Activated CD8-positive, alpha-beta memory T cell treated with anti-CD3 and anti-CD28 coated beads, Interleukin-2, amount 50 U/mL, for 24 hours (primary cell): ENCODE data around the gene CHCHD4.
"Not testable (repeated sequence)": the region's sequence is repeated elsewhere in the genome, so short reads cannot be mapped to it uniquely, and the experiment has no call there.

Experiments
- DNase-seq: peaks from one replicate; pipeline ENCODE4 v3.0.0-alpha.2; 2020; ENCODE audit errors: extremely low read depth

Gene CHCHD4

DNA sequence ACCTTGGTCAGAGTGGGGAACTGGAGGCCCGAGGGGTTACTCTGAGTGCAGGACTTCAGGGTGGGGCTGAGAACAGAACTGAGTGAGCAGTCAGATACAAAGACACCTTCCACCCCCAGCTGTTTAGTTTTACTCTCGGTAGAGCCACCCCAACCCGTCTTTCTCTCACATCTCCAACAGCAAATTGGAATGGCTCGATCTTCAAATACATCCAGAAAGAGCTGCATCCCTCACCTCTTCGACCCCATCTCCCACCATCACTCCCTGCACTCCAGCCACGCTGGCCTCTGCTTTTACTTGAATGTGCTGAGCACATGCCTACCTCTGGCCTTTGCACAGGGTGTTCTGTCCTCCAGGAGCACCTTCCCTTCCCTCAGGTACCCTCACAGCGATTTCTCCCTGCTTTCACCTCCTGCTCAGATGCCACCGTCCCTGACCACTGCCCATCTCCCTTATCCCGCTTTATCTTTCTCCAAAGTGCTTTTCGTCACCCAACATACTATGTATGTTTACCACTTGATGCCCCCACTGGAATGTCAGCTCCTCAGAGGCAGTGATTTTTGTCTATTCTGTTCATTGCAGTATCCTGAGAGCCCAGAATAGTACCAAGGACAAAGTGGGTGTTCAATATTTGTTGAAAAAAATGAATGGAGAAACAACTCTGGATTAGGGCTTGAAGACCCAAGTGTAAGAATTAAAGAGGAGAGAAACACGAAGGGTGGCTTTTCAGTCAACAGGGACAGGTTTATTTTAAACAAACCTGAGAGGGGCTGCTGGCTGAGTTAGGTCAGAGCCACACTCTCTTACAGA, 4.4 kb downstream of the CHCHD4 start:
- DNase-seq, result no peak

GRCh38 chr3:14119651-14120050, 5.0 kb downstream of the CHCHD4 start:
- no peak for DNase-seq

DNA sequence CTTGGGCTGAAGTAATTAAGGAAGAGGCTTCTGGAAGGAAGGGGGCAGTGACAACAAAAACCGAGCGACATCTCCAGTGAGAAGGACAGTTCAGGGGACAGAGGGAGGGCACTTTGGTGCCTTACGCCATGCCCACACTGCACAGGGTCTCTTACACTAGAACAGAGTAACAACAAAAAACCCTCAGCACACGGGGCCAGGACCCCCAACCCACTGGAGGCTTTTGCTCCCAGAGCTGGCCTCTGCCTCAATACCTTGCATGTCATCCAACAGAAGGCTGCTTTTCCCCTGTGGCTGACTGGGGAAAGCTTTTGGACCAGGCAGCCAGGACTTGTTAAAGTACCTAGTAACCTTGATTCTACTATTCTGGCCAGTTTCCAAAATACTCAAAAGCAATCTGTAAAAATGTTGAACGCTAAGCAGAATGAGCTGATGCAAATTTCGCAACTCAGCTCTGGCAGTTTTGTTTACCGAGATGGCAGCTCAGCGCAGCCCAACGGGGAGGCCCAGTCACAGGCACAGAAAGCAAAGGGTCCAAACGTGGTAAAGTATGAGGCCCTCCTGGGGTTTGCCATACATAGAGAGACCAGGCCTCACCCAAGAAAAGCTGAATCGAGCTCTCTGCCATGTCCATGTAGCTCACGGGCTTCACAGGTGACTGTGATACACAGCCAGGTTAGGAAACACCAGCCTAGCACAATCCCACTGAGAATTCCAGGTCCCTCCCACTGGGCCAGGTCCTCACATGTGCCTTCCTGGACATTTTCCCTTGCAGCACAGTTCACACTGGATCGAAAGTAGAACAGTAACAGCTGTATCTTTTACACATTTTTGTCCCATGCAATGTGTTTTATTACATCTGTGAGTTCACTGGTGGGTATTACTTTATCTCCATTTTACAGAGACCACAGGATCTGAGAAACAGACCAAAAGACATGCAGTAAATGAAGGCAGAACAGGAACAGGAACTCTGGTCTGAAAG, 6.0 kb downstream of the CHCHD4 start:
- DNase-seq, result no peak

DNA sequence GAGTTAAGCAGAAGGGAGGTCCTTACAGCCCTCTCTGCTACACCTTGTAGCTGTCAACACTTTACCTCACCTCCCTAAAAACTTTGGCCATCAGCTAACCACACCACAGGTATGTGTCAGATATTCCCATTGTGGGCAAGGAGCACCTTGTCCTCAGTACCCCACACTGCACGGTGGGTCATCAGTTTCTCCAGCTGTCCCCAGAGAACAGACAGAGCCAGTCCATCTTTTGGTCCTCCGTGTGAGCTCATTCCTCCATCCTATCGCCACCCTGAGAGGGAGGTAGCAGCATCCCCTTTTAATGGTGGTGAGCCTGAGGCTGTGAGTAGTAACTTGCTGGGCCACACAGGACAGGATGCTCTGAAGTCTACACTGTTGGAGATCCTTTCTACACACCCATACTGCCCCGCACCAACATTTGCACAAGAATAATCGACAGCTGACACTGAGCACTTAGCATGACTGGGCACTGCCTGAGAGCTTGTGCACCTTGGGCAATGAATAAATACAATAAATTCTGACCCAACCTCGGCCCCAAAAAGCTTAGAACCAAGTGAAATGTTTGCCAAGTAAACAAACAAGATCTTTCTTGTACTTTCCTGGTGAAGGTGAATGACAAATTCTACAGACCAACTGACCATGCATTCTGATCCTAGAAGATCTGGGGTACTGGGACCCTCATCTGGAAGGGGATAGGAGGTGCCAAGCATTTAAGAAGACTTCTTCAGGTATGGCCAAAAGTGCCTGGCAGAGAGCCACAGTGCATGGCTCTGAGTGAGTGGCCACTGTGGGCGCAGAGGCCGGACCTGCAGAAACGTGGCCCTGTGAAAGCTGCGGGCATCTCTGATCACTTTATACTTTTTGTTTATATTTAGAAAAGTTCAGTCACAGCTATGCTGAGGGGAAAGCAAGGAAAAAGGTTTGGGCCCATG, 6.9 kb downstream of the CHCHD4 start:
- DNase-seq, result no peak

DNA sequence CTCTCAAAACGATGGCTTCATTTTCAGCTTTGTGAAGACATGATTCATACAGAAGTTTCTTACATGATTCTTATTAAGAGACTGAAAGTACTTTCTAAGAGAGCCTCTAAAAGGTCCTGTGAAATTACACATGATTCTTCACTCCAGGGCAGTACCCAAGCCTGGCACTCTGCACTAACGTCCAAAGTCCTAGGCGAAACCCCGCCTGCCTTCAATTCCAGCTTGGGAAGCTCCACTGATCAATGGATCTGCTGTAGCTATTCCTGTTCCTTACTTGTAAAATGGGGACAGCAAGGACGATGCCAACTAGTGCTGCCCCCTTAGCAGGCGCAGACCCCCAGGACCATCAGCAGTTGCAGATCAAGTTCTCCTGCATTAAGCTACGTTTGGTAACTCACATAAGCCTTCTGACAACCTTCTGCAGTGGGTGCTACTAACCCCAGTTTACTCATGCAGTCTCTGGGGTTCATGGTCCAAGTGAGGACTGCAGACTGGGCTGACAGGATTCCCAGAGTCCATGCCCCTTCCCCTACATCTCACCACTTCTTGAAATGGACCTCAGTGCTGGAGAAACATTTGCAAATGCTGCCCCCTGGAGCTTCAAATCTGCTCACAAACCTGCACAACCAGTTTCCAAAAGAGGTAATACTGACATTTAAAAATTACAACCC, 10.6 kb downstream of the CHCHD4 start:
- no peak for DNase-seq

DNA sequence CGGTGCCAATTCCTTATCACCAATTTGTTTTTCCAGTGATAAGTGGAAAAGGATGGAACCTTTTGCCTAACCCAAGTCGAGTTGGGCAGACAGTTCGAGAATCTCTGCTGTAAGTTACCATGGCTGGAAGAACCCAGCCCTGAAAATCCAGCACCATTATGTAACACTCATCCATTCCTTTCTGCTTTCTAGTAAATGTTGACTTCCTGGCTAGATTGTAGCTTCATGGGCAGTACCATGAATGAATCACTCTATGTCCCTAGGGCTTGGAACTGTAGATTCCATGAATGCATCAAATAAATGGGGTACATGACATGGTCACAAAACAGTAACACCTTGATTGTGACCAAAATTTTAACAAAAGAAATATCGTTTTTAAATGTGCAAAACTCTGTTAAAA, 14.0 kb downstream of the CHCHD4 start:
- no peak for DNase-seq

DNA sequence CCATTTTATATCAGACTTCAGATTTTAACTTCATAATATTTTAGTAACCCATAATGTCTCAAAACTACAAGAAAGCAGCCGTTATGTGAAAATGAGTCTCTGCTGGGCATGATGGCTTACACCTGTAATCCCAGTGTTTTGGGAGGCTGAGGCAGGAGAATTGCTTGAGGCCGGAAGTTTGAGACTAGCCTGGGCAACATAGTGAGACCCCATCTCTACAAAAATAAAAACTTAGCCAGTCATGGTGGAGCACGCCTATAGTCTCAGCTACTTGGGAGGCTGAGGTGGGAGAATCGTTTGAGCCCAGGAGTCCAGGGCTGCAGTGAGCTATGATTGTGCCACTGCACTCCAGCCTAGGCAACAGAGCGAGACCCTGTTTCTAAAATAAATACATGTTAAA, 14.8 kb downstream of the CHCHD4 start:
- DNase-seq, result not testable (repeated sequence)

- DNase-seq, result no peak
These were observed 26.9 kb downstream of the CHCHD4 start for GRCh38 chr3:14097616-14098391.

DNA sequence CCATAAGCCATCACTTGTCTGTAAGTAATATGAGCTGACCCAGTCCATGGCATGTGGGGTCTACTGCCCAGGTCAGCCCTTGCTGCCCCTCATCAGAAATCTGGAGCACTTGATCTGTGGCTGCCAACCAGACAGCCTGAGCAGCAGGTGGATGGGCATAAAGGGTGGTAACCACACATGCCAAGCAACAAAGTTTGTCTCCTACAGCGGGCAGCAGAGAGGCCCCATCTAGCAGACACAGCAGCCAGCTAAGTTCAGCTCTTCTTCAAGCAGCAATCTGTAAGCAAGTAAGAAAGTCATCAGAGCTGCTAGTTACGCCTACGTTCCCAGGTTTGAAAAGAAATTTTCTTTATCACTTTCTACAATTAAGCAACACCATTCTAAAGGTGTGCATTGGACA, 27.9 kb downstream of the CHCHD4 start:
- no peak for DNase-seq

DNA sequence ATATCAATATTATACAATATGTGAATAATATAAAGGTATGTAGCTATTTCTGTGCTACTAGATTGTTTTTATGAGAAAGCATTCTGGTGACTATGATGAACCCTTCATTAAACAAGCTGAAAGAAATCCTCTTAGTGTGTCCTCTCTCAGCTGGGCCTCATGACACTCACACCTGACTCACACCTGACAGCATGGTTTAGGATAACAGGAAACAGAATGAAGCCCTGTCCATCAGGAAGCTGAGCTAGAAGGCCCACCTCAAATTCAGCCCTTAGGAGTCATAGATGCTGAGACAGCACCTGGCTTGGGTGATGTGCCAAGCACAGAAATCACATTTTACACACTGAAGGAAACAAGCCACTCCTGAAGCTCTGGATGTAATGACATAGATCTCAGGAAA, 30.8 kb downstream of the CHCHD4 start:
- DNase-seq, result no peak

DNA sequence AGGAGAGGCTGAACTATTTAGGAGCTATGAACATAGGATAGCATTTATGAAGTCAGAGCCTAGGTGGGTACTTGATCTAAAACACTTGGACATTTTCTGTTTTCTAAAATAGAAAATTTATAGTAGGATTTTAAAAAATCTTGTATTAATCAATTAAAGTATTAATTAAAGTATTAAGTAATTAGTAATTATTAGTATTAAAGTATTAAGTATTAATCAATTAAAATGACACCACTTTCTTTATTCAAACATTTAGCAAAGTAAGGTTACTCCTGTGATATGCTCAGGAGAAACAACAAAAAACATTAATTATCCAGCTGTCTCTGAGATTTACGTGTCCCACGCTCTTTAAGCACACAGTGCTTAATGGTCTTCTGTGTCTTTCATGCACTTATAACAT, 32.2 kb downstream of the CHCHD4 start:
- no peak for DNase-seq

- DNase-seq, result not testable (repeated sequence)
These were observed 32.7 kb downstream of the CHCHD4 start for GRCh38 chr3:14091959-14092358.

DNA sequence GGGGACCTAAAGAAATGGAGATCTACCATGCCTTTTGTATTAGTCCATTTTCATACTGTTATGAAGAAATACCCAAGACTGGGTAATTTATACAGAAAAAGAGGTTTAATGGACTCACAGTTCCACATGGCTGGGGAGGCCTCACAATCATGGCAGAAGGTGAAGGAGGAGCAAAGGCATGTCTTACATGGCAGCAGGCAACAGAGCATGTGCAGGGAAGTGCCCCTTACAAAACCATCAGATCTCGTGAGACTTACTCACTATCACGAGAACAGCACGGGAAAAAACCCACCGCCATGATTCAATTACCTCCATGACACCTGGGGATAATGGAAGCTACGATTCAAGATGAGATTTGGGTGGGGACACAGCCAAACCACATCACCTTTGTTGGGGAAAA, 37.2 kb downstream of the CHCHD4 start:
- not testable (repeated sequence) for DNase-seq

DNA sequence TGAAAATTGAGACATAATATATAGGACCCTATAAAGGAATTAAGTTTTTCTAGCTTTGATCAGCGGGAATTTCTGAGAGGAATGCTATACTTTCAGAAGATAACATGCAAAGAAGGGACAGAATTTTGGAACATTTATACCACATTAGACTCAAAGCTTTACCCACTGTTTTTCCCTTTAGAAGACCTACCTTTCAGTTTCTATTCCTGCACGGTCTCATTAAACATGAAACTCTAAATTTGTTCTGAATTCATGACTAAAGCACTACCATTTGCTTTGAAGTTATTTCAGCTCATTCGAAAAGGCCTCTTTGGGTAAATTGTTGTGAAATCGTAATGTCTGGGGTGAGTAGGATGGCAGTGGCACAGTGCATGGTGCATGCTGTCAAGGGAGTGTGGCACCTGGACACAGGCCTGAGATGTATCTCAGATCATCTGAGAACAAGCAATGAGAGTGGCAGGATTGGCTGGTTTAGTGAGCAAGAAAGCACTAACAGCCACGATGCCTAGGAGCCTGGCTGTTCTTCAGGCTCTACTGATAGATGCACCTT, 42.5 kb downstream of the CHCHD4 start:
- DNase-seq, result no peak

GRCh38 chr3:14077310-14077709, 47.4 kb downstream of the CHCHD4 start:
- DNase-seq, result no peak

DNA sequence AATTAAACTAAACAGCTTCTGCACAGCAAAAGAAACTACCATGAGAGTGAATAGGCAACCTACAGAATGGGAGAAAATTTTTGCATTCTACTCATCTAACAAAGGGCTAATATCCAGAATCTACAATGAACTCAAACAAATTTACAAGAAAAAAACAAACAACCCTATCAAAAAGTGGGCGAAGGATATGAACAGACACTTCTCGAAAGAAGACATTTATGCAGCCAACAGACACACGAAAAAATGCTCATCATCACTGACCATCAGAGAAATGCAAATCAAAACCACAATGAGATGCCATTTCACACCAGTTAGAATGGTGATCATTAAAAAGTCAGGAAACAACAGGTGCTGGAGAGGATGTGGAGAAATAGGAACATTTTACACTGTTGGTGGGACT, 49.4 kb downstream of the CHCHD4 start:
- not testable (repeated sequence) for DNase-seq

GRCh38 chr3:14064910-14065309, 59.8 kb downstream of the CHCHD4 start:
- no peak for DNase-seq

DNA sequence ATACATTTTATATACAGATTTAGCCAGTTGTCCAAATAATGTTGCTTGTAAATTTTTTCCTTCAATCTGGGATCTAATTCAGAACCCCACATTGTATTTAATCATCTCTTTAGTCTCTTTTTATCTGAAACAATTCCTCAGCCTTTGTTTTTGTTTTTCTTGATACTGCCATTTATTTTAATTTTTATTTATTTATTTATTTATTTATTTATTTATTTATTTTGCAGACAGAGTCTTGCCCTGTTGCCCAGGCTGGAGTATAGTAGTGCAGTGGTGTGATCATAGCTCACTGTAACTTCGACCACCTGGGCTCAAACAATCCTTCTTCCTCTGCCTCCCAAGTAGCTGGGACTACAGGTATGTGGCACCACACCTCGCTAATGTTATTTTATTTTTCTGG, 61.5 kb downstream of the CHCHD4 start:
- DNase-seq, result no peak
